HG02885 (cell line): ENCODE measurements around the gene FBXL13.
"Not testable (repeated sequence)": the region's sequence is repeated elsewhere in the genome, so short reads cannot be mapped to it uniquely, and the experiment has no call there.

Experiments
- ATAC-seq: cut with Tn5 transposase; IDR thresholded peaks from one replicate; pipeline ENCODE4 v1.9.1; 2021; ENCODE audit warnings: mild to moderate bottlenecking; ENCODE audit not compliant: unreplicated experiment, poor library complexity

Gene FBXL13

DNA sequence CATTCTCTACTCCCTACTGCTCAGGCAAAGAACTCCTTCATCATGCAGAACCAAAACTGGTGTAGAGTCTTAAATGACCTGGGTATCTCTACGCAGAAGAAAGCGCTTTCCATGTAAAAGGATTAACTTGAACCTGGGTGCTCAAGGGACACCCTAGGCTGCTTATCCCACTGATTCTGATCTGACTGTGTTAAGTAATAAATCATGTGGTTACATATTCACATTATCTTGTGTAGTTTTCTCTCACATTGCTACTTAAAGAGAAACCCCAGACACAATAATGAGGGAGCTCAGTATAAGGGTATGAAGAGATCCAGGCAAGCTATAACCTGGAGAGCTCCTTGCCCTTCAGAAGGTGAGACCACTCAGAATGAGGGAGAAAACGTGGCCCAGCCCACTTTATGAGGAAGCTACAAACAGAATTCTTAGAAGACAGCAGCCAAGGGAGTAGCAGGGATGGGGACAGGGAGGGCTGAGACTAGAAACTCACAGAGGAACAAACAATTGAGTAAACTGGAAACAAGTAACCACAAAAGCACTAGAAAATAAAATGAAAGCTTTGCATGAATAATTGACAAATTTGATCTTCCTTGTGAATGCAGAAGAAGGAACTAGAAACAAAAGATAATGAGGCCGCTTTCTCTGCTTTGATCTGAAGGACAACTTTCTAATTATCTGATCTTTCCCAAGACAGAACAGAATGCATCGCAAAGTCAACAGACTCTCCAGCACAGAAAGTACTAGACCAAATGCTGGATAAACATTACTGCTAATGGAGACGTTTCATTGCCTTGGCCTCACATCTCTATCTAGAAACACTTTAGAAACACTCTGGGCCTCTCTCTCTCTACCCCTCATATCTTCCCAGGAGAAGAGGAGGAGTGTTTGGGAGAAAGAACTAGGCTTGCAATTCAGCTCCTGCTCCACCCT is 85.7 kb downstream of the FBXL13 start:
- ATAC-seq = no peak

DNA sequence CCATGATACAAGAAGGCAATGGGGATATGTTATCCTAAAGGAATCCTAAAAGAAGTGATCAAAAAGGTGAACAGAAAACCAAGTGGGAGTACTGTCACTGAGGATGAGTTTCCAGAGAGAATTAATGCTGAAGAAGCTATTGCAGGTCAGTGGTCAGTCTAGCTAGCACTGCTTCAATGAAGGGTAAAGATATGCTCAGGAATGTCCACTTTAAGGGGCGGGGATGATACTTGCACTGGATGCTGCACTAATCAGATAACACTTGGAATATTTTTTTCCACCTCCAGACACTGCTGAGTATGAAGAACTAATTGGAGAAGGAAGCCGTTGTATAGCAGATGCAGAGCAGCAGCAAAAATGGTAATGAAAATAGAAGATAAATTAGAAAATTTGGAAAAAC is 86.5 kb downstream of the FBXL13 start:
- no peak for ATAC-seq

DNA sequence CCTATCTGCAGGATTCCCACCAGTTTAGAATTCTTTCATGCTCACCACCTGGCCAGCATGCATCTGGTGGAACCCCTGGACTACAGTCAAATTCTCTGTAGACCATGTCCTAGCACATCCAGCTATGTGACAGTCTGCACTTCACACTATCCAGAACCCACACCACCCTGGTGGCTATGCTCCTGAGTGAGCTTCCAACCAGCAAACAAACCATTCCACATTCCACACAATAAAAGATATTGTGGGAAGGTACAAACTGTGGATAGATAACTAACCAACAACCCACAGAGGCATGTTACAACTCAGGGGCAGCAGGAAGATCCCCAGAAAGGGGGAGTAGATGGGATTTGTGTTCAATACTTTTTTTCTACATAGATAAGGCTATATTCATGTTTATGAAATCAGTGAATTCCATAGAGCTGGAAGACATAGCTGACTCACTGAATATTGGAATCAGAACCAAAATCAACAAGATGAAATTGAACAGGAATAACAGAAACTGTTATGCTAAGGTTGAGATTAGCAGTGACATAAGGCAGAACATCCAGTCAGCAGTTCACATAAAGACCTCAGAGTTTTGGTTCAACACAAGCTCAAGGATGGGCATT is 89.3 kb downstream of the FBXL13 start:
- no peak for ATAC-seq

DNA sequence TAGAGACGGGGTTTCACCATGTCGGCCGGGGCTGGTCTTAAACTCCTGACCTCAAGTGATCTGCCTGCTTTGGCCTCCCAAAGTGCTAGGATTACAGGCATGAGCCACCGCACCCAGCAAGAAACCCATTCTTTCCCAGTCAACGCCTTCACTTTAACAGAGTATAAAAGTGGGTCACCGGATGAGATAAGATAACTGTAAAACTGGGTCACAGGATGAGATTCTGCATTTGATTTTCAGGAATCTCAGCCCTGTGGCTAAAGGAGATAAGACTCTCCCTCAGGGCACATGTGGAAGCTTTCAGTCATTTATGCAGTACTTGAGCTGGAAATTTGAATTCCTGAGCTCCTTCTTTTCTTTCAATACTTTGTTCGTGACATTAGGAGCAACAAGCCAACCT is 91.0 kb downstream of the FBXL13 start:
- no peak for ATAC-seq

DNA sequence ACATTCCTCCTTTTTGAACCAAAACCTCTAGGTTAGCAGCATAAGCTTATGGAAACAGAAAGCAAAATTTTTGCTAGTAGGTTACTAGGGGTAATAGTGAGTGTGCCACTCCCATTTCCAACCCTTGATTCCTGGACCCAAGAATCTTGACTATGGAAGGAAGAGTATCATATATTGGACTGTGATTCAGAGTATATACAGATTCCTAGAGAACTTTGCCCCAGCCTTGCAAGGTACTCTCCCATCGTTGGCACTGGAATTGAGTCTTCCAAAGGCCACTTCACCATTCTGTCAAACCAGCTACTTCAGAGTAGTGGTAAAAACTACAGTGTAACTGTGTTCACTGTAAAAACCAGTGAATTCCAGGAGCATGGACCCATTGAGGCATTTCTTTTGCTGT is 92.4 kb downstream of the FBXL13 start:
- no peak for ATAC-seq

DNA sequence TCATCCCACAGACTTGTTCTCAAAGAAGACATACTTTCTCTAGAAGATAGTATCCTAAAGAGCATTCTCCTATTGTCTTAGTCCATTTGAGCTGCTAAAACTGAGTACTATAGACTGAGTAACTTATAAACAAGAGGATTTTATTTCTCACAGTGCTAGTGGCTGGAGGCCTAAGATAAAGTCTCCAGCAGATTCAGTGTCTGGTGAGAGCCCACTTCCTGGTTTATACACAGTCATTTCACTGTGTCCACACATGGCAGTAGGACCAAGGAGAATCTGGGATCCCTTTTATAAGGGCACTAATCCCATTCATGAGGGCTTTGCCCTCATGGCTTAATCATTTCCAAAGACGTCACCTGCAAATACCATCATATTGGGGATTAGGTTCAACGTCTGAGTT is 93.1 kb downstream of the FBXL13 start:
- ATAC-seq = no peak

DNA sequence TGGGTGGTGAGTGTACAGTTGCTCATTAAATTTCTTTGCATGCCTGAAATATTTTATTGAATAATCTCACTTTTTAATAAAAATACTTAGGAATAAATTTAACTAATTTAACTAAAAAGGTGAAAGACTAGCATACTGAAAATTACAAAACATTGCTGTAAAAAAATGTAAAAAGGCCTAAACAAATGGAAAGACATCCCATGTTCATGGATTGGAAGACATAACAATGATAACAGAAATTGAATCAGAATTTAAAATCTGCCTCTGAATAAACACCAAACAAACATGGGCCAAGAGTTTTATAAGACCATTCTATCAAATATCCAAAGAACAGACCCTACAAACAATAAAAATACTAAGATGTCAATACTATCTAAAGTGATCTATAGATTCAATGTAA is 94.9 kb downstream of the FBXL13 start:
- no peak for ATAC-seq

DNA sequence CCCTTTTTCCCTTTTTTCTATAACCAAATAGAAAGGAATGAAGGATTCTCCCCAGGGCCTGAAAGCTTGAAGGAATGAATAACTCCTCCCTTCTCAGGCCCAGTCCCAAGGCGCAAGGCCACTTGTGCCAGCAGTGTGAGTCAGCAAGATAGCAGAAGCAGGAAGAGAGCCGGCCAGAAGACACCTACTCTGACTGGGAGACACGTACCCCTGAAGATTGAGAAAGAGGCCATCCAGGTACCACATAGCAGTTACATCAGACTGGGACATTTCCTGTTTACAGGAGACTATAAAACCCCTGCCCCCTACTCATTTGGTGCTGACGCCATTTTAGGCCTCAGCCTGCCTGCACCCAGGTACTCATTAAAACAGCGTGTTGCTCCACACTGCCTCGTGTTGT is 96.3 kb downstream of the FBXL13 start:
- ATAC-seq = no peak

DNA sequence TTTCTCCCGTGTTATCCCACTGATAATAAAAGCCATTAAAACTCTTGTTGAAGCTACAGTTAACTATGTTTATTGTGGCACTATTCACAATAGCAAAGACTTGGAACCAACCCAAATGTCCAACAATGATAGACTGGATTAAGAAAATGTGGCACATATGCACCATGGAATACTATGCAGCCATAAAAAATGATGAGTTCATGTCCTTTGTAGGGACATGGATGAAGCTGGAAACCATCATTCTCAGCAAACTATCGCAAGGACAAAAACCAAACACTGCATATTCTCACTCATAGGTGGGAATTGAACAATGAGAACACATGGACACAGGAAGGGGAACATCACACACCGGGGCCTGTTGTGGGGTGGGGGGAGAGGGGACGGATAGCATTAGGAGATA is 97.0 kb downstream of the FBXL13 start:
- not testable (repeated sequence) for ATAC-seq

DNA sequence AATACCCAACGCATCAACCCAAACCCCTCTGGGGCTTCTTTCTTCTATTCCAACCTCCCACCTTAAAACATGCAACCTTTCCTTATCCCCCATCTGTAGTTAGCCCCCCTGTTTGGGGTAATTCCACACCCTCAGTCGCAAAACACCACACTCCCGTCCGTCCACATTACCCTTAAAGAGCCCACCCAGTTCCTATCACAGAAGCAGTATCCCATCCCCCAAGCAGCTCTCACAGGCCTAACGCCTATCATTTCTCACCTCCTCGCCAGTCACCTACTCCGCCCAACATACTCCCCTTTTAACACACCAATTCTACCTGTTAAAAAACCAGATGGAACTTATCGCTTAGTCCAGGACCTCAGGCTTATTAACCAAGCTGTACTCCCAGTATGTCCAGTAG is 98.1 kb downstream of the FBXL13 start:
- ATAC-seq = no peak

DNA sequence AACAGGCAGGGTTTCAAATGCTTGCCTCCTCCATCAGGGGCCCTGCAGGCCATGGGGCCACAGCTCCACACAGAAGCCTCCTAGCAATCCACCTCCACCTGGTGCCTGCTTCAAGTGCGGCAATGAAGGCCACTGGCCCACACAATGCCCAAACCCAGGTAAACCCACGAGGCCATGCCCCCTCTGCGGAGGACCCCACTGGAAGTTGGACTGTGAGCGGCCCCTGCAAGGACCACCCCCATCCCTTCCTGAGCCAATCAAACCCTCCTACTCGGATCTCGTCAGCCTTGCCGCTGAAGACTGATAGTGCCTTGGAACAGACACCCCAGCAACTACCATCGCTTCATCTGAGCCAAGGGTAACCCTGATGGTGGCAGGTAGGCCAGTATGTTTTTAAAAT is 98.7 kb downstream of the FBXL13 start:
- ATAC-seq = no peak

DNA sequence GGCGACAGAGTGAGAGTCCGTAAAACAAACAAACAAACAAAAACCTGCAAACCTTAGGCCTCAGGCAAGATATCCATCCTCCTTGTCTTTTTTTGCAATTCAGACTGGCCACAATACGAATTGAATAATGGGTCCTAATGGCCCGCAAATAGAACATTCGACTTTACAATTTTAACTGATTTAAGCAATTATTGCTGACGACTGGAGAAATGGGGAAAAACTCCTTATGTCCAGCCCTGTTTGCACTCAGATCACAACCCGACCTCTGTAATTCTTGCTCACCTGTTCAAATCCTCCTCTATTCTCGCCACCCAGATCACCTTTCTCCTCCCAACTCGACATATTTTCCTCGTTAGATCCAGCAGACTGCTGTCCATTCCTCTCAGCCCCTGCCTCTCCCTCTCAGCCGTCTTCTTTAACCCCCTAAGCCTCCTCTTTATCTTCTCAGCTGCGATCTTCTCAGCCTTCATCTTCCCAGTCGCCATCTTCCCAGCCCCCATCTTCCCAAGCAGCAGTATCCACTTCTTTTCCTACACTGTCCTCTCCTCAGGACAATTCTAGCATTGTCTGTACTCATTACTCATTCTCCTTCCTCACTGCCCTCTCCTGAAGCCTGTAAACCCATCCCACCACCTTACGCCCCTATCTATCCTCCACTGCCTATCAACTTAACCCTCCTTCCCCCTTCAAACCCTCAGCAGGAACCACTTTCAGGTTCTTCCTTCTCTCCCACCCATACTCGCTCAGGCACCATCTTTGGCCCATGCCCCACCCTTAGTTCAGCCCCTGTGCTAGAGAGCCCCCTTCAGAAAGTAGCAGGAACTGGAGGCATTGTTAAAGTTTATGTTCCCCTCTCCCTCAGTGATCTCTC is 100.0 kb downstream of the FBXL13 start:
- ATAC-seq = no peak

DNA sequence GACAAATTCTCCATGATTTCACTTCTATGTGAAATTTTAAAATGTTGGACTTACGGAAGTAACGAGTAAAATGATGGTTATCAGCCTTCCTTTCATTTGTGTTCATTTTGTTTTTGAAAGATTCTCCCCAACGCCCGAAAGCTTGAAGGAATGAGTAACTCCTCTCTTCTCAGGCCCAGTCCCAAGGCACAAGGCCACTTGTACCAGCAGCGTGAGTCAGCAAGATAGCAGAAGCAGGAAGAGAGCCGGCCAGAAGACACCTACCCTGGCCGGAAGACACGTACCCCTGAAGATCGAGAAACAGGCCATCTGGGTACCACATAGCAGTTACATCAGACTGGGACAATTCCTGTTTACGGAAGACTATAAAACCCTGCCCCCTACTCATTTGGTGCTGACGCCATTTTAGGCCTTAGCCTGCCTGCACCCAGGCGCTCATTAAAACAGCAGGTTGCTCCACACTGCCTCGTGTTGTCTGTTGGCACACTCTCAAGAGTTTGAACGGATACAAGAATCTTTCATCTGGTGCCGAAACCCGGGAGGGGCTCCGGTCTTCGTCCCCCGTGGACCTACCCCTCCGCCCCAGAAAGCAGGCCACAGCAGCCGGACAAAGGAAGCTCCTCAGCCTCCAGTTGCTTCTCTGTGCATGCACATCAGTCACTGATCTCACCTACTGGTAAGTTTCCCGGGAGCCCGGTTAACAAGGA is 101.3 kb downstream of the FBXL13 start:
- ATAC-seq = no peak

DNA sequence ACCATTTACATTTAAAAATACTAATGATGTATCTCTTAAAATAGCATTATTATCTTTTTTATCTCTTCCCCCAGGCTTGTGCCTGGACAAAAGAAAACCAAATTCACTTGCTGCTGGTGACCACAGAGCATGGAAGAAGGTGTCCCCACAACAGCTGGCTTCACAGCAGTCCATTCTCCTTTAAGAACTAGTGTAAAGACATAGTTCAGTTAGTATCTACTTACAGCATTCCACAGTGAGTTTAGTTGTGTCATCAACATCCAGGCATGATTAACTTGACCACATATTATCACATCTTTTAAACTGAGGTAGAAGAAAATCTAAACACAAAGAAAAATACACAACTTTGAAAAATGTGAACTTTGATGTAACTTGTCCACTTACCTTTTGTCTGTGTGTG is 106.8 kb downstream of the FBXL13 start:
- ATAC-seq = no peak

DNA sequence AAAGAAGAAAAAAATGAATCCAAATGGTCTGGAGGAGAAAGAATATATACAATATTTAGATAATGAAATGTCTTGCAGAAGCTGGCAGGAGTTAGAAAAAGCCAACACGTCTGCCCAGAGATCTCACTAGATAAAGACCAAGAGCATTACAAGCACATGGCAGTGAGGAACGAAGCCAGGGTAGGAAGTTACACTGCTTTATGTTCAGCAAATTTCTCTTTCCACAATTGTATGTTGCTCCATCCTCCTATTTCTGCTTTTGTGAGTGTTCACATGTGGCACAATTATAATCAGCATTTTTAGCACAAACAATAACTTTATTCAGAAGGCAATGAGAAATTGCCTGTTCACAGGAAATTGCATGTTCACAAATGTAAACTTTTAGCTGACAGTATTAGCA is 108.1 kb downstream of the FBXL13 start:
- ATAC-seq = no peak

DNA sequence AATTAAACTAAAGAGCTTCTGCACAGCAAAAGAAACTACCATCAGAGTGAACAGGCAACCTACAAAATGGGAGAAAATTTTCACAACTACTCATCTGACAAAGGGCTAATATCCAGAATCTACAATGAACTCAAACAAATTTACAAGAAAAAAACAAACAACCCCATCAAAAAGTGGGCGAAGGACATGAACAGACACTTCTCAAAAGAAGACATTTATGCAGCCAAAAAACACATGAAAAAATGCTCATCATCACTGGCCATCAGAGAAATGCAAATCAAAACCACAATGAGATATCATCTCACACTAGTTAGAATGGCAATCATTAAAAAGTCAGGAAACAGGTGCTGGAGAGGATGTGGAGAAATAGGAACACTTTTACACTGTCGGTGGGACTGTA is 112.6 kb downstream of the FBXL13 start:
- ATAC-seq = not testable (repeated sequence)

DNA sequence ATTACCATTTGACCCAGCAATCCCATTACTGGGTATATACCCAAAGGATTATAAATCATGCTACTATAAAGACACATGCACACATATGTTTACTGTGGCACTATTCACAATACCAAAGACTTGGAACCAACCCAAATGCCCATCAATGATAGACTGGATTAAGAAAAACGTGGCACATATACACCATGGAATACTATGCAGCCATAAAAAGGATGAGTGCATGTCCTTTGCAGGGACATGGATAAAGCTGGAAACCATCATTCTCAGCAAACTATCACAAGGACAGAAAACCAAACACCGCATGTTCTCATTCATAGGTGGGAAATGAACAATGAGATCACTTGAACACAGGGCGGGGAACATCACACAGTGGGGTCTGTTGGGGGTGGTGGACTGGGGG is 116.6 kb downstream of the FBXL13 start:
- ATAC-seq = not testable (repeated sequence)

DNA sequence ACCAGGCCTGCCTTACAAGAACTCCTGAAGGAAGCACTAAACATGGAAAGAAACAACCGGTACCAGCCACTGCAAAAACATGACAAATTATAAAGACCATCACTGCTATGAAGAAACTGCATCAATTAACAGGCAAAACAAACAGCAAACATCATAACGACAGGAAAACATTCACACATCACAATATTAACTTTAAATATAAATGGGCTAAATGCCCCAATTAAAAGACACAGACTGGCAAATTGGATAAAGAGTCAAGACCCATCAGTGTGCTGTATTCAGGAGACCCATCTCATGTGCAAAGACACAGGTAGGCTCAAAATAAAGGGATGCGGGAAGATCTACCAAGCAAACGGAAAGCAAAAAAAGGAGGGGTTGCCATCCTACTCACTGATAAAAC is 120.2 kb downstream of the FBXL13 start:
- not testable (repeated sequence) for ATAC-seq

DNA sequence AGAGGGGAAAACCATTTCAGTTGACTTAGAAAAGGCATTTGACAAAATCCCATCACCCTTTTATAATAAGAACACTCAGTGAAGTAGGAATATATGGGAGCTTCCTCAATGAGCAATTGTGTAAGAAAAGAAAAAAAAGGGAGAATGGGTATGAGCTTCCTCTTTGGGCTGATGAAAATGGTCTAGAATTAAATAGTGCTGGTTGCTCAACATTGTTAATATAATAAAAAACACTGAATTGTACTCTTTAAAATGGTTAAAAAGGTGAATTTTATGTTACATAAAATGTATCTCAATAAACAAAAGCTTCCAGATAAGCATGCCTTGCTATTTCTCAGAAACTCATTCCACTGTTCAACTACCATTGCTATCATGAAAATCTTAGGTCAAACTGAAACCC is 121.2 kb downstream of the FBXL13 start:
- ATAC-seq = no peak

DNA sequence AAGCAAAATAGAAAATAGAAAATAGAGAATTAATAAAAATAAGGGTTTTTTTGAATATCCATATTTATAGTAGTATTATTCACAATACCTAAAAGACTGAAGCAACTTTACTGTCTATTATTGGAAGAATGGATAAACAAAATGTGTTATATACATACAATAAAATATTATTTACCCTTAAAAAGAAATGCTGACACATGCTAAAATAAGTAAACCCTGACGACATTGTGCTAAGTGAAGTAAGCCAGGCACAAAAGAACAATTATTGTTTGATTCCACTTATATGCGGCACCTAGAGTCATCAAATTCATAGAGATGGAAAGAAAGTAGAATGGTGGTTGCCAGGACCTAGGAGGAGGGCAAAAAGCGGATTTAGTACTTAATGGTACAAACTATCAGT is 122.8 kb downstream of the FBXL13 start:
- no peak for ATAC-seq
